Neutrophil (primary cell): ENCODE results near the gene ABCD1.
"Not testable (repeated sequence)": the region's sequence is repeated elsewhere in the genome, so short reads cannot be mapped to it uniquely, and the experiment has no call there.

ENCODE experiments used
- H3K27ac ChIP-seq: fragments of 200-600 bp; sonication (generic); 2 replicates; pipeline ENCODE4 v1.5.1; 2016; ENCODE audit warnings: mild to moderate bottlenecking, moderate library complexity
- H3K27me3 ChIP-seq: fragments of 200-600 bp; sonication (generic); 2 replicates; pipeline ENCODE4 v1.6.0; 2016; ENCODE audit warnings: mild to moderate bottlenecking
- H3K36me3 ChIP-seq: fragments of 200-600 bp; sonication (generic); 2 replicates; pipeline ENCODE4 v1.5.1; 2017
- H3K4me1 ChIP-seq, 2 experiments: fragments of 200-600 bp in 1 of 2; sonication (generic) in 1 of 2; 1 replicate in 1 of 2; 2 replicates in 1 of 2; pipeline versions ENCODE4 v1.5.1 to v1.6.1; 2013 to 2016; ENCODE audit warnings: low read depth in 1 of 2, low read length in 1 of 2, mild to moderate bottlenecking in 1 of 2, moderate library complexity in 1 of 2; ENCODE audit not compliant: control insufficient read depth in 1 of 2, insufficient read depth in 1 of 2
- H3K4me3 ChIP-seq, 2 experiments: fragments of 200-600 bp in 1 of 2; sonication (generic) in 1 of 2; 1 replicate in 1 of 2; 2 replicates in 1 of 2; pipeline ENCODE4 v1.5.1; 2013 to 2016; ENCODE audit warnings: low read depth in 1 of 2, low read length in 1 of 2, mild to moderate bottlenecking in 1 of 2, moderate library complexity in 1 of 2
- H3K9me3 ChIP-seq: fragments of 200-600 bp; sonication (generic); 2 replicates; pipeline ENCODE4 v1.5.1; 2016
- TF ChIP-seq, protein P1 (sequence below): fragments of 200-600 bp; sonication (generic); IDR thresholded peaks from 2 replicates; pipeline ENCODE4 v1.5.1; 2016; ENCODE audit warnings: antibody characterized with exemption

Gene ABCD1

GRCh38 chrX:153692611-153693156 lies 32.0 kb upstream of the ABCD1 start:
- TF ChIP-seq, protein P1, sequence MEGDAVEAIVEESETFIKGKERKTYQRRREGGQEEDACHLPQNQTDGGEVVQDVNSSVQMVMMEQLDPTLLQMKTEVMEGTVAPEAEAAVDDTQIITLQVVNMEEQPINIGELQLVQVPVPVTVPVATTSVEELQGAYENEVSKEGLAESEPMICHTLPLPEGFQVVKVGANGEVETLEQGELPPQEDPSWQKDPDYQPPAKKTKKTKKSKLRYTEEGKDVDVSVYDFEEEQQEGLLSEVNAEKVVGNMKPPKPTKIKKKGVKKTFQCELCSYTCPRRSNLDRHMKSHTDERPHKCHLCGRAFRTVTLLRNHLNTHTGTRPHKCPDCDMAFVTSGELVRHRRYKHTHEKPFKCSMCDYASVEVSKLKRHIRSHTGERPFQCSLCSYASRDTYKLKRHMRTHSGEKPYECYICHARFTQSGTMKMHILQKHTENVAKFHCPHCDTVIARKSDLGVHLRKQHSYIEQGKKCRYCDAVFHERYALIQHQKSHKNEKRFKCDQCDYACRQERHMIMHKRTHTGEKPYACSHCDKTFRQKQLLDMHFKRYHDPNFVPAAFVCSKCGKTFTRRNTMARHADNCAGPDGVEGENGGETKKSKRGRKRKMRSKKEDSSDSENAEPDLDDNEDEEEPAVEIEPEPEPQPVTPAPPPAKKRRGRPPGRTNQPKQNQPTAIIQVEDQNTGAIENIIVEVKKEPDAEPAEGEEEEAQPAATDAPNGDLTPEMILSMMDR: no peak
- peaks cover 44% of the 10 kb centered on the region for H3K27me3 ChIP-seq
- H3K4me1 ChIP-seq: no peaks in the 10 kb centered on the region
- H3K27ac ChIP-seq: no peak overlapping the region
- no peaks in the 10 kb centered on the region for H3K9me3 ChIP-seq
- peaks cover 30% of the 10 kb centered on the region for H3K36me3 ChIP-seq
- H3K4me3 ChIP-seq: no peak overlapping the region

GRCh38 chrX:153693216-153694086 lies 31.2 kb upstream of the ABCD1 start:
- no peaks in the 10 kb centered on the region for H3K9me3 ChIP-seq
- TF ChIP-seq, protein P1: no peak
- H3K4me1 ChIP-seq: no peaks in the 10 kb centered on the region
- H3K4me3 ChIP-seq: no peak overlapping the region
- H3K27ac ChIP-seq: no peak overlapping the region
- peaks cover 43% of the 10 kb centered on the region for H3K27me3 ChIP-seq
- peaks cover 34% of the 10 kb centered on the region for H3K36me3 ChIP-seq

DNA sequence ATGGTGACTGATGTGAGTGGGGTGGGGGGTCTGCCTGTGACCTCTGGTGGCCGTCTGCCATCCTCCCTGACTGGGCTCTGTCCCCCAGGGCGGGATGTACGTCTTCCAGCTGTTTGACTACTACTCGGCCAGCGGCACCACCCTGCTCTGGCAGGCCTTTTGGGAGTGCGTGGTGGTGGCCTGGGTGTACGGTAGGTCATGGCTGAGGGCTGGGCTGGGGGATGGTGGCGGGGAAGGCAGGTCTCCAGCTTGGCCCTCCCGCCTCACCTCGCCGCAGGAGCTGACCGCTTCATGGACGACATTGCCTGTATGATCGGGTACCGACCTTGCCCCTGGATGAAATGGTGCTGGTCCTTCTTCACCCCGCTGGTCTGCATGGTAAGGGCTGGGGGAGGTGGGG lies 30.4 kb upstream of the ABCD1 start:
- peaks cover 35% of the 10 kb centered on the region for H3K27me3 ChIP-seq
- H3K4me3 ChIP-seq, H3K4me1 ChIP-seq, H3K9me3 ChIP-seq, H3K27ac ChIP-seq: not testable (repeated sequence)
- H3K36me3 ChIP-seq: peaks cover 42% of the 10 kb centered on the region

- Histone ChIP-seq H3K27me3 (peaks cover 30% of the 10 kb centered on the region), H3K9me3 (no peaks in the 10 kb centered on the region), H3K4me1 (no peaks in the 10 kb centered on the region), H3K36me3 (peaks cover 47% of the 10 kb centered on the region), H3K4me3 (no peak overlapping the region), H3K27ac (no peak overlapping the region)
- TF ChIP-seq, protein P1: no peak
These were observed 29.9 kb upstream of the ABCD1 start for GRCh38 chrX:153694687-153695270.

- H3K4me3 ChIP-seq: no peak overlapping the region
These were observed 28.6 kb upstream of the ABCD1 start for GRCh38 chrX:153696100-153696499.

DNA sequence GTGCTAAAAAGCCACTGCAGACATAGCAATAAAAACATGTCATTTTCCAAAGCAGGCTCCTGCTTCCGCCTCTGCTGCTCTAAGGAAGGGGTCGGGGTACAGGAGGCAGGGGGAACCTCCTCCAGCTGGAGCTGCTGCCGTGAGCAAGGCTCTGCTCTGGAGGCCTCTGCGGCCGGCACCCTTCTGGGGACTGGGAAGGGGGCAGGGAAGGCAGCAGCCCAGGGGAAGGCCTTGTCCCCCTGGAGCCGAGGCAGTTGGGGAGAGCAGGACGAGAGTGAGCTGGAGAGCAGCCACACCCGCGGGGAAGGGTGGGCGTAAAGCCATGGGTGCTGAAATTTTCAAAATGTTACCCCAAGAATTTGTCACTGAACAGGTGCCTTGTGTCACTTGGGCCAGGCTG lies 28.1 kb upstream of the ABCD1 start:
- H3K4me3 ChIP-seq, H3K4me1 ChIP-seq, H3K9me3 ChIP-seq, H3K27ac ChIP-seq: not testable (repeated sequence)
- Histone ChIP-seq H3K36me3 (peaks cover 65% of the 10 kb centered on the region), H3K27me3 (peaks cover 12% of the 10 kb centered on the region)

More at GRCh38 chrX:153696100-153696499, 28.6 kb upstream of the ABCD1 start:
- Histone ChIP-seq H3K27ac (no peak overlapping the region), H3K9me3 (no peaks in the 10 kb centered on the region), H3K4me1 (no peaks in the 10 kb centered on the region), H3K36me3 (peaks cover 61% of the 10 kb centered on the region), H3K27me3 (peaks cover 16% of the 10 kb centered on the region)
- TF ChIP-seq, protein P1: no peak

GRCh38 chrX:153696986-153697722 lies 27.5 kb upstream of the ABCD1 start:
- H3K27ac ChIP-seq, H3K4me1 ChIP-seq, H3K27me3 ChIP-seq, H3K9me3 ChIP-seq, H3K4me3 ChIP-seq: not testable (repeated sequence)
- peaks cover 69% of the 10 kb centered on the region for H3K36me3 ChIP-seq
